ENCODE data around the gene GAD1.

The GAD1 gene

DNA sequence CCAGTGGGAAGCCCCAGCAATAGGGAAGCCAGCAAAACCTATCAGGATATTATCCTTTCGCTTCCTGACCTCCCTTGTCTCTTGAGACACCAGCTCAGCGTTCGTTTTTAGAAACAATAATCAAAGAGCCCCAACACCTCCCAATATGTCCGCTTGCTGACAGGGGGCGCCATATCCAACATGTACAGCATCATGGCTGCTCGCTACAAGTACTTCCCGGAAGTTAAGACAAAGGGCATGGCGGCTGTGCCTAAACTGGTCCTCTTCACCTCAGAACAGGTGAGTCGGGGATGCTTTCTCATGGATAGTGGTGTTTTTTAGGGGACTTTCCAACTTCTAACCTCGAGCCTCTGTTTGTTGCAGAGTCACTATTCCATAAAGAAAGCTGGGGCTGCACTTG, 28.7 kb downstream of the GAD1 start:
- no peak for DNase-seq (ENCODE audit: low spot score)

DNA sequence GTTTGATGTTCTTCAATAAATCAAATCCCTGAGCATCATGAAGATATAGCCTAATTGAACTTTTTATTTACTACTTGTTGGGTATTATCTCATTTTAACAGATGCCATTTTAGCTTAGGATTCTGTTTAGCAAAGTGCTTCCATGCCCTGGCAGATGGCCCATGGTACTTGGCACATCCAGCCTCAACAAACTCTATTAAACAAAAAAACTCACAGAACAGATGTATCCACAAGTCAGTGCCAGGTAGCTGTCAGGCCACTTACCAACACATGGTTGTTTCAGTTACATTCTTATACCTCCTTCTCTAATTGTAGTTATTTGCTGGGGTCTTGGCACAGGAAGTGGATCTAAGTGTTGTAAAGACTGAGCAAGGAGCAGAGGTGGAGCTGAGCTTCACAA, 29.6 kb downstream of the GAD1 start:
- no peak for DNase-seq (ENCODE audit: low spot score)

DNA sequence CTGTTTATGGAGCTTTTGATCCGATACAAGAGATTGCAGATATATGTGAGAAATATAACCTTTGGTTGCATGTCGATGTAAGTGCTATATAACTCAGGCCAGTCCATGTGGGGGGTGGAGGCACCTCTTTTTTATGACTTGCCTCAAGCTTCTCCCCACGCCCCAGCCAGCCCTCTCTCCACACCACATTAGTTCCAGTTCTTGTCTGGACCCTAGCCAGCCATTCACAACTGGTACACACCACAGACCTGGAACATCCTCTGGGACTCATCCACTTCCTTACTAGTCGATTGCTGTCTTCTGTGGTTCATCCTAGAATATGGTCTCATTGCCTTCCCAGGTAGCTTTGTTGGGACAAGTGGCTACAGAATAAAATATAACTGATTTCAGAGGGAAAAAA, 31.0 kb downstream of the GAD1 start:
- DNase-seq (ENCODE audit: low spot score) = no peak

DNA sequence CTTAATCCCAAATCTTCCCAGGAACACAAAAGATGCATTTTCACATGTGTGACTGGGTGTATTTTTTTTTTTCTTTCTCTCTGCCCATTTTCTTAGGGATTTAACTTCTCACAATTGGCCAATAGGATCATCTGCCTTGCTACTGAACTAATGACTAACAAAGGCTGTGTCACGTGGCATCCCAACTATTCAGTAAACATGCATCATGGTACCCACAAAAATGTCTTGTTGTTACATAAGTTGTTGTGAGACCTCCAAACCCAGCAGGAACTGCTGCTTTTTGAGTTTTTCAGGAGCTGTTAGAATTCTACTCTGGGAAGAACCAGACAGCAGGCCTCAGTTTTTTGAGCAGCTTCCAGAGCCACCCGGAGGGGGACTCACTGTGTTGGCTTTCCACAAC, 31.9 kb downstream of the GAD1 start:
- DNase-seq (ENCODE audit: low spot score) = peak; percentile 39

DNA sequence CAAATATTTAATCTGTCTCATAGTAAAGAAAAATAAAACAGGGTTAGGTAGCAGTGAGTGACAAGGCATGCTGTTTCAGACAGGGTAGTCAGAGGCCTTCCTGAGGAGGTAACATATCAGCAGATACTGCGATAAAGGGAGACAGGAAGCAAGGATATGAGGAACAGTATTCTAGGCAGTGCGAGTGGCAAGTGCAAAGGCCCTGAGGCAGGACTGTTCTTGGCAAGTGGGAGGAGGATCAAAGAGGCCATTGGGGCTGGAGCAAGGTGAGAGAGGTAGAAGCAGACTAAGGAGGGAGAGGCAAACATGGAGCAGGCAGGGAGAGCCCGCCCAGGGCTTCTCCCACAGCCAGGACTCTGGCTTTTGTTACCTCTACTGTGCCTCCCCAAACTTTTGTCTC, 33.6 kb downstream of the GAD1 start:
- no peak for DNase-seq (ENCODE audit: low spot score)

DNA sequence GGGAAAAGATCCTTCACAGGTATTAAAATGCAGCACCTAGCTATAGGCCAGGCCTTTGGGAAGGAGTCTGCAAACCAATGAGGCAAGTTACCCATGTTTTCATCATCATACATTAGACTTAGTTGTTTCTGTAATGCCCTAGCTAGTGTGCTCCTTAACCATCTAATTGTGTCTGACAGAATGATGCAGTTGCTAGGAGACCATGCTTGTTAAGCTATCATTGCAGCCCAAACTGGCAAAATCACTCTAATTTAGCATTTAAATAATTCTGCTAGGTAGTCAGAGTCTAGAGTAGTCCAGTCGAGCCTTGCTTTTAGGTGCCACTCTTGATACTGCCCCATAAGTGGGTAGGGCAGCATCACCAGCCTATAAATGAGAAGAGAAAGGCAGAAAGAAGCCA, 34.9 kb downstream of the GAD1 start:
- no peak for DNase-seq (ENCODE audit: low spot score)

DNA sequence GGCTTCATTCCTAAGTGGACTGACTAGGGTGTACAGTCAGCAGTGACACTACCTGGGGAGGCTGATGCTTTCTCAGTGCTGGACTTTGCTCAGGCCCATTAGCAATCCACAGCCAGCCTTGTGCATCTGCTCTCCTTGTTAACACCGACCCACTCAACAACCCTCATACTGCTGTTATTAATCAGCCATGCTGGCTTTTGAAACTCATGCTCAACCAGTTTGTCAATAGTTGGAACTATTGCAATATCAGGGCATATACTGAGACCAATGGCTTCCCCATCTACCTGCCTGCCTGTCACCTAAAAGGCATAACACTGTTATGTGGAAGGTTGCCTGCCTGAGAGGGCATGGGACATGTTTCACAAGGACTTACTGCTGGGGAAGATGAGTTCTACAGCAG, 39.4 kb downstream of the GAD1 start:
- DNase-seq (ENCODE audit: low spot score) = no peak

DNA sequence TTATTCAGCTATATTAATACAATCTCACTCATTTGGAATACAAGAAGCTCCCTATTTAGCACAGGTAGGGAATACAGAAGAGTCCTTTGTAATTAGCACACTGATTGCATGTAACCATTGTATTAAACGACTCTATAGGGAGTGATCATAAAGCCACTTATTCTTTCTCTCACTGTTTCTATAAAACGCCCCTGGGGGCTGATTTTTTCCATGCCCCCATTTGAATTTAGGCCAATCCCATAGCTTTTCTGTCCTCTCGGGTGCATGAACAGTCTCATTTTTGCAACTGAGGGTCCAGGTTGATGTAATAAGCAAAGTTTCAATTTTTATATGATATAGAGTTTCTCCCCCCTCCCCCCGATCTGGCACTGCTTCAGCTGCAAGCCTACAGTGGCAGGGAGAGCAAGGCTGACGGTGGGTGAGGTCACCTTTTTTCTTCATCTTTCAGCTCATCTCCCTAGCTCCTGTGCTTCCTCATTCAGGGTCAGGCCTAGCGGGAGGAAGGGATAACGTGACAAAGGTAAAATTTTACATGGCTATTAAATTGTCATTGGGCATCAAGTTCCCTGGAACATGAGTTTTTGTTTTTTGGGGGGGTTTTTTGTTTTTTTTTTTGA, 45.7 kb downstream of the GAD1 start:
- no peak for DNase-seq (ENCODE audit: low spot score)

DNA sequence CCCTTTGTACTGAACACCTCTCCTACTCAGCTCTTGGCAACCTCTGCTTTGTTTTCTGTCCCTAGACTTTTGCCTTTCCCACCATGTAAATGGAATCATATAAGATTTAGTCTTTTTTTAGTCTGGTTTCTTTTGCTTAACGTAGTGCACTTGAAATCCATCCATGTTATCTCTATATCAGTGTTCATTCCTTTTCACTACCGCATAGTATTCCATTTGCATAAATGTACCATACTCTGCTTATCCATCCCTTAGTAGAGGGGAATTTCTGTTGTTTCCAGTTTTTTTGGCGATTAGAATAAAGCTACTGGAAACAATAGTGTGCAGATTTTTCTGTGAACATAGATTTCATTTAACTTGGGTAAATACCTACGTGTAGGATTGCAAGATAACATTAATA, 46.4 kb downstream of the GAD1 start:
- DNase-seq (ENCODE audit: low spot score) = no peak

DNA sequence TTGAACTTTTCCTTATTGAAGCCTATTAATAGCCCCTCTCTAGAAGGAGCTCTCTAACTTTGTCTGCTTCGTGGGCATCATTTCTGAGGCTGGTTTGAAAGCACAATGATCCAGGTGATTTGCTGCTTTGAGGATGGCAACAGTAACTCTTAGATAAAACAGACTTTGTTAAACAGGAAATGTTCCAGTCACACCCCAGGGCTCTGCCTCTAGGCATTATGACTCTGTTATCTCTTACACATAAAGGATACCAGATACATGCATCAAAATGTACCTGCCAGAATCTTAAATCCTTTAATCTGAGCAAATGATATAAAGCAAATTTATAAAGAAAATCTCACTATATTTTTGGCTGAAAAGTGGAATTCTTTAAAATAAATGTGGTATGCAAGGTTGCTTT, 52.3 kb downstream of the GAD1 start:
- DNase-seq (ENCODE audit: low spot score) = no peak

DNA sequence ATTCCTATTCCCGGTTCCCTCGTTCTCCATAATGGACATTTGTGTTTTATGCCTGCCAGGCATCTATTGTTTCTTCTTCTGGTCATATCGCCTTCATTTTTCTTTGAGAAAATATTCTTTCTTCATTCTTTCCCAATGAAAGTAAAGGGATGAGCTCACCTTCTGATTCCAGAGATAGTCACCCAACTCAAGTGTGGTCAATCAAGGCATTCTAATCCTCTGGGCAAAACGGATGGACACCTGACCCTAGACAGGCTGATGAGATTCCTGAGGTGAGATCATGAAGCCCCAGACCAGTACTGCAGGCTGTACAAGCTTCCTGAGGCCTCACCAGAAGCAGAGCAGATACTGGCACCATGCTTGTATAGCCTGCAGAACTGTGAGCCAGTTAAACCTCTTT, 52.8 kb downstream of the GAD1 start:
- no peak for DNase-seq (ENCODE audit: low spot score)

DNA sequence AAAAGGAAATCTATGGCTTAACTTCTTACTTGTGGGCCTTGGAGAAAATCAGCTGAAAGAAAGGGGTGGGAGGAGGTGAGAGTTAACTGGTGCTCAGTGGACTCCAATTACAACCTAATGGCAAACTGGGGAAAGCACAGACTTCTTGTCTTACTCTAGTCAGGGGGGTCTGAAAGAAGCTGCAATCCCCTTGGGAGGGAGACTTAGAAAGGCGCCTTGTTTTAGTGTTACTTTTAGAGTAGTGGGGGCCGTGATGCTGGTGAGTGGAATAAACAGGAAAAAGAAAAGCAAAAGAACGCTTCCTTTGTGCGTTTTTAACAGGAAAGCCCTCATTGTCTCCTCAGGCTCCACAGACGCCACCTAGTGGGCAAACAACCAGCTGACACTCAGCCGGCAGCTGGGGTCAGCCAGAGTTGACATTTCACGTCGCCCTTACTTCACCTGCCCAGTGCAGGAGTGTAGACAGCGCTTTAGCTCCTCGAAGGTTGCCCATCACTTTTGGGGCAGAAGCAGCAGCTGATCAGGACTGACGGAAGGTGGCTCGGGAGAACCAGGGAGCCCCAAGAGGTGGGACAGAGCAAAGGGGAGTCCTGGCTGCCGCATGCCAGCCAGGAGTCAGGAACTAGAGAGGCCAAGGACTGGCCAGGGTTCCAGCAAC, 56.5 kb downstream of the GAD1 start:
- peak; percentile 59 for DNase-seq (ENCODE audit: low spot score)

DNA sequence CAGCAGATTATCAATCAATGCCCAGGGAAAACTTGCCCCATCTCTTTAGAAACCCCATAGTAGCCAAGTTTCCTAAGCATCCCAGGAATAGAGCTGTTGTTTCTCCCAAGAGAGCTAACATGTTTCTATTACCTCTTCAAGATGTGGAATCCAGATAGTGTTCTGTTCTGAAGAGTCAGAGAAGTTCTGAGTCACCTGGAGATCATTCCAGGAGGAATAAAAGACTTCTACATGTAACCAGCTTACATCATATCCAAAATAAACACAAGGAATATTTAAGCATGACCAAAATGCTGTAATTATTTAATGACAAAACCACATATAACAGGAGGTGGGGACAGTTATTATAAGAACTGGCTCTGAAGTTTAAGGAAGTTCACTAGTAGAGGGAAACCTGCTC, 61.4 kb downstream of the GAD1 start:
- DNase-seq (ENCODE audit: low spot score) = no peak

DNA sequence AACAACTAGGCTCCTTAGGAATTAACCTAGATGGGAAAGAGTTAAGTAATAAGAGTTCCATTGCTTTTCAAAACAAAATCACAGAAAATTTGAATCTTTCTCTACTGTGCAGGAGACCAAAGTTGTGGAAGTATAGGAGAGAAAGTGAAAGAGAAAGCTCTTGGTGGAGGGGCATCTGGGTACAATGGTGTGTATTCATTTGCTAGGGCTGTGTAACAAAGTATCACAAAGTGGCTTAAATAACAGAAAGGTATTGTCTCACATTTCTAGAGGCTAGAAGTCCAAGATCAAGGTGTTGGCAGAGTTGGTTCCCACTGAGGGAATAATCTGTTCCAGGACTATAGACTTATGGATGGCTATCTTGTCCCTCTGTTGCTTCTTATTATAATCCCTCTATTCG, 61.8 kb downstream of the GAD1 start:
- DNase-seq (ENCODE audit: low spot score) = peak; percentile 9

DNA sequence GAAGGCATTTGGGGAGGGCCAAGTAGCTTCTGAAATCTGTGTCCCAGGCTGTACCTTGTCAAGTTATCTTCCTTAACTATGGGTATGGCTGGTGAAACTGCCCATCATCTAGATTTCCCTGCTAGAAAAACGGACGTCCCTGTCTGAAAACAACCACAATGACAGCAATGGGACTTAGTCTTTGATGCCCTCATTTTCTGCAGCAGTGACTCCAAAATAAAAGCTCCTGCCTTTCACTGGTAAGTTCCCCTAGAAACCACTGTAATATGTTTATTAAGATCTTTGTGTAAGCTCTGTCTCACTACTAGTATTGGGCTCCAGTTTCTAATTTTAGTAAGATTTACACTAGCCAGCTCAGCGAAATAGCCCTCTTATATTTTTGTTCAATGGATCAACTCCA, 65.2 kb downstream of the GAD1 start:
- no peak for DNase-seq (ENCODE audit: low spot score)

DNA sequence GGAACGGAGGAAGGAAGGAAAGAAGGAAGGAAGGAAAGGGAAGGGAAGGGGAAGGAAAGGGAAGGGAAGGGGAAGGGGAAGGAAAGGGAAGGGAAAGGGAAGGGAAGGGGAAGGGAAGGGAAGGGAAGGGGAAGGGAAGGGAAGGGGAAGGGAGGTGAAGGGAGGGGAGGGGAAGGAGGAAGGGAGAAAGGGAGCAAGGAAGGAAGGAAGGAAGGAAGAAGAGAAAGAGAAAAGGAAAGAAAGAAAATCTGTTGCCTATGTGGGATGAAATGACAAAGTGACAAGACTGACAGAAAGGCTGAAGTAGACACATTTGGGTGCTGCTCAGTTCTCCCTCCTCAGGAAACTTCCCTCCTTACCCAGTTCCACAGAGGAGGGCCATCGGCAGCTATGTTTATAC, 66.1 kb downstream of the GAD1 start:
- DNase-seq (ENCODE audit: low spot score) = no peak

DNA sequence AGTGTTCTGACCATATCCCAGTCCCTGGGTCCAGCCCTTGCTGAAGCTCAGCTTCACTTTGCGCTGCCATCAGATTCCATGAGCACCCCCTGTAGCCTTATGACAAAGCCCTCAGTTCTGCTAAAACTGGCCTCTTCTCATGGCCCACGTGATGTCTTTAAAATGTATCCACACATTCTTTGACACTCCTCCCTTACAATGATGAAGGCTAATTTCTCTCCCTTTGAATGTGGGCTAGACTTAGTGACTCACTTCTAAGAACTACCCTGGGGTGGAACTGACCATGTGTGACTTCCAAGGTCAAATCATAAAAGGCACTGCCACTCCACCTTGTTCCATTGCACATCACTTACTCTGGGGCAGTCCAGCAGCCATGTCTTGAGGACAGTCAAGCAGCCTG, 67.0 kb downstream of the GAD1 start:
- no peak for DNase-seq (ENCODE audit: low spot score)

DNA sequence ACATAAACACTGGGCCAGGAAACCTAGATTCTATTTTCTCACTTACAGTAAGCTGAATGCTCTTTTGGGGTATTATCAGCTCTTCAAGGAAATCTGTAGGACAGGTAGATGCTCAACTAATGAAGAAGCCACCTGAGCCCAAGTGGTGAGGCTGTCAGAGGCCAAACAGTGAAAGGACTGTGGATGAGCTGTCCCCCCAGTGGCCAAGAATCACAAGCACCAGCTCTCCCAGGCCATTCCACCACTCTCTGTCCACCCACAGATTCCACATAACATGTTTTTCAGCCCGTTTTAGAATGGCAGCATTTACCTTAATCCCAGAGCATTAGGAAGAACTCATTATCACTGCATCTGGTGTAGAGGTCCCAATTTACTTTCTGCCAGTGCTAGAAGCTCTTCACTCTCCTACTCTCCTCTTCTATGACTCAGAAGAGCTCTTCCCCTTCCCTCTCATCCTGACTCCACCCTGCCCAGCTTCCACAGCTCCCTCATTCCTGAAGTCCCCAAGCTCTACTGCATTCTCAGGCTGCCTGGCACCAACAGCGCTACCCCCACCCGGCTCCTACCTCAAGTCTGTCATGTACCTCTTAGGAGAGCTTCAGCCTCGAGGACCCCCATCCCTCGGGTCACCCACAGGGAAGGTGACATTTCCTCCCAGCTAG, 68.6 kb downstream of the GAD1 start:
- DNase-seq (ENCODE audit: low spot score) = no peak

DNA sequence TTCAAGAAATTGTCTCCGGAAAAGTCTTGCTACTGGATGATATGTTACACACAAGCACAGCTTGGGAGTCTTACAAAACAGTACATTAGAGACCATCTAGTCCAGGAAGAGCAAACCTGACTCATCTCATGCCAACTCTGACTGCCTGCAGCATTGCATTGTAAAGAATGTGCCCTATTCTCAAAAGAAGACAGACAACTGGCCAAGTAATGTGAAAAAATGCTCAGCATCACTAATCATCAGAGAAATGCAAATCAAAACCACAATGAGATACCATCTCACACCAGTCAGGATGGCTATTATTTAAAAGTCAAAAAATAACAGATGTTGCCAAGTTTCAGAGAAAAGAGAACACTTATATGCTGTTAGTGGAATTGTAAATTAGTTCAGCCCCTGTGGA, 69.7 kb downstream of the GAD1 start:
- DNase-seq (ENCODE audit: low spot score) = no peak

DNA sequence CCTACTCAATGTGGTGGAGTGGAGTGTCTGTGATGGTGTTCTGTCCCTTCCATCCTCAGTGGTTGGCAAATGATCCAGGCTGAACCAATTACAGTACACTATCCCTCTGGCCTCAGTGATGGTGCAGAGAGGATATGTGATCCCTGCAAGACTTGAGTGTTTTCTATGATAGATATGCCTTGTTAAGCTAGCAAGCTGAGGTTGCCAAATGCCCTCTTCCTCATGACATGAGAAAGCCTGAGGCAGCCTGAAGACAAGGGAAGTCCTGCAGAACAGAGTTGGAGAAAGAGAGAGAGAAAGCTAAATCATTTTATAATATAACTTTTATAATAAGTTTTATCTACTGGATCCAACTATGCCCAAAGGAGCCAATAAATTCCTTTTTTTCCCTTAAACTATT, 70.8 kb downstream of the GAD1 start:
- DNase-seq (ENCODE audit: low spot score) = no peak

DNA sequence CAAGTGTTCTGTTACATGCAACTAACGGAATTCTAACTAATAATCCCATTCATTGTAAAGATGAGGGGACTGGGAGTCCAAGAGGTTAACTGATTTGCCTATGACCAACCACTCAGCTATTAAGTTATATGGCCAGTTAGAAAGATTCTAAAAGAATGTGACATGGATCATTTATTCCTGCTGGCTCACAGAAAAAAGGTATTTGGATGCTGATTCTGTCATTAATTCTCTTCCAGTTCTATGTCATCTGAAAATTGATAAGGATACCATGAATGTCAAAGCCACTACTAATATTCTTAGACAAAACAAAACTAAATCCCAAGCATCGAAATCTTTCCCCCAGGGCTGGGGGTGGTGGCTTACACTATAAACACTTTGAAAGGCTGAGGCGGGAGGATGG, 71.2 kb downstream of the GAD1 start:
- no peak for DNase-seq (ENCODE audit: low spot score)

DNA sequence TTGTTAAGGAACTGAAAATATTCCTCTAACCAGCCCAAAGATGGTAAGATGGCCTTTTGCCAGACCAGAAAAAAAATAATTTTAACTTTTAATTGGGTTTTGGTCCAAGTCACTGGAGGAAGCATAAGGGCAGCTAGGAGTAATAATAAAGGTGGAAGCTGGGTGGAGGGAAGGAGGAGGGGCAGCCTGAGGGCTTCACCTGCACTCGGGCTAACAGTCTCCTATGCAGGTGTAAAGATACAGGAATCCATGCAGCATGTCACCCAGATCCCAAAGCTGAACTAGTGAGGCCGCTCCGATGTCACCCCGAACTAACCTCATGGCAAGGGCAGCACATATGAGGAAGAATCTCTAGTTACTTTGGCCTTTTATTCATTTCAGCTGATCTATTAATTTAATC, 75.2 kb downstream of the GAD1 start:
- no peak for DNase-seq (ENCODE audit: low spot score)

DNA sequence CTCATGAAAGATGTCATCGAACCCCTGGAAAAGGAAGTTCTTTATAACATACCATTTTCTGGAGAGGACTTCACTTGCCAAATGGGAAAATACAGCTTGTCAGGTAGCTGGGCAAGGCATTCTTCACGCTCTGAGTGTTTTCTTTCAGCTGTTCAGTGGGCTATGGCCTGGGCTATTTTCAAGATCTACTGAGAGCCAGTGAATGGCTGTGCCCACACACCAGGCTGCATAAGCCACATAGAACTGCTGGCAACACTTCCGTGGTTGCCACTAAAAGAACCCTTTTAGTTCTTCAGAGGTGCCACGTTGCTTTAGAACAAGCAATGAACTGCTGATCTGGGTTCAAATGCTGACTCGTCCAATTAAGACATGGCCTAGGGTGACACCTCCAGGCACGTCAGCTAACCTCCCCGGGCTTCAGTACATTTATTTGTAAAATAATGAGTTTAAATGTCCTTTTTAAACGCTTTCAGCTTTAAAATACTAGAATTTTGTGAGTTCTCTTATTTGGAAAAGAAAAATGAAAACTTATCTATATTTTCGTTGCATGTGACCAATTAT, 75.8 kb downstream of the GAD1 start:
- DNase-seq (ENCODE audit: low spot score) = no peak

All from SW480 (cell line).